ENCODE measurements around the gene EFTUD2.

The EFTUD2 gene

GRCh38 chr17:44879376-44879775 is 19.9 kb downstream of the EFTUD2 start:
- Histone ChIP-seq H3K4me1 (ENCODE audit: low read length) (no peaks in the 10 kb centered on the region), H3K9me3 (ENCODE audit: insufficient read depth, low read length) (no peaks in the 10 kb centered on the region), H3K9ac (ENCODE audit: low read length) (no peak overlapping the region), H4K20me1 (ENCODE audit: insufficient read depth, low read length) (no peaks in the 10 kb centered on the region), H3K79me2 (ENCODE audit: low read length) (no peaks in the 10 kb centered on the region), H3K4me2 (ENCODE audit: low read length) (no peak overlapping the region), H3K27ac (ENCODE audit: low read length) (no peak overlapping the region), H3K36me3 (replicated peaks; ENCODE audit: low read depth, low read length) (peaks cover 50% of the 10 kb centered on the region), H3K4me3 (ENCODE audit: low read length) (no peak overlapping the region), H2AFZ (ENCODE audit: low read depth, low read length) (no peak overlapping the region), H3K27me3 (ENCODE audit: low read depth, low read length) (no peaks in the 10 kb centered on the region)
- TF ChIP-seq EZH2phosphoT487 (IDR thresholded peaks at IDR 0.05; ENCODE audit: low read depth), result no peak
- TF ChIP-seq, protein P1, sequence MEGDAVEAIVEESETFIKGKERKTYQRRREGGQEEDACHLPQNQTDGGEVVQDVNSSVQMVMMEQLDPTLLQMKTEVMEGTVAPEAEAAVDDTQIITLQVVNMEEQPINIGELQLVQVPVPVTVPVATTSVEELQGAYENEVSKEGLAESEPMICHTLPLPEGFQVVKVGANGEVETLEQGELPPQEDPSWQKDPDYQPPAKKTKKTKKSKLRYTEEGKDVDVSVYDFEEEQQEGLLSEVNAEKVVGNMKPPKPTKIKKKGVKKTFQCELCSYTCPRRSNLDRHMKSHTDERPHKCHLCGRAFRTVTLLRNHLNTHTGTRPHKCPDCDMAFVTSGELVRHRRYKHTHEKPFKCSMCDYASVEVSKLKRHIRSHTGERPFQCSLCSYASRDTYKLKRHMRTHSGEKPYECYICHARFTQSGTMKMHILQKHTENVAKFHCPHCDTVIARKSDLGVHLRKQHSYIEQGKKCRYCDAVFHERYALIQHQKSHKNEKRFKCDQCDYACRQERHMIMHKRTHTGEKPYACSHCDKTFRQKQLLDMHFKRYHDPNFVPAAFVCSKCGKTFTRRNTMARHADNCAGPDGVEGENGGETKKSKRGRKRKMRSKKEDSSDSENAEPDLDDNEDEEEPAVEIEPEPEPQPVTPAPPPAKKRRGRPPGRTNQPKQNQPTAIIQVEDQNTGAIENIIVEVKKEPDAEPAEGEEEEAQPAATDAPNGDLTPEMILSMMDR (IDR thresholded peaks at IDR 0.05; ENCODE audit: low read depth, low read length), result no peak

- H3K4me1 ChIP-seq (ENCODE audit: low read length), result no peaks in the 10 kb centered on the region
- no peak overlapping the region for H3K4me3 ChIP-seq (ENCODE audit: low read length)
- peaks cover 53% of the 10 kb centered on the region for H3K36me3 ChIP-seq (replicated peaks; ENCODE audit: low read depth, low read length)
- no peaks in the 10 kb centered on the region for H3K27me3 ChIP-seq (ENCODE audit: low read depth, low read length)
- H3K9ac ChIP-seq (ENCODE audit: low read length), result no peak overlapping the region
- H3K9me3 ChIP-seq (ENCODE audit: insufficient read depth, low read length), result no peaks in the 10 kb centered on the region
- TF ChIP-seq, protein P1 (IDR thresholded peaks at IDR 0.05; ENCODE audit: low read depth, low read length), result peak; percentile 70
- no peak for TF ChIP-seq EZH2phosphoT487 (IDR thresholded peaks at IDR 0.05; ENCODE audit: low read depth)
- H3K27ac ChIP-seq (ENCODE audit: low read length), result no peak overlapping the region
- no peaks in the 10 kb centered on the region for H3K79me2 ChIP-seq (ENCODE audit: low read length)
- H3K4me2 ChIP-seq (ENCODE audit: low read length), result no peak overlapping the region
- H2AFZ ChIP-seq (ENCODE audit: low read depth, low read length), result no peak overlapping the region
- no peaks in the 10 kb centered on the region for H4K20me1 ChIP-seq (ENCODE audit: insufficient read depth, low read length)
Measured at GRCh38 chr17:44878627-44879221, 20.5 kb downstream of the EFTUD2 start.

GRCh38 chr17:44877121-44877520 is 22.1 kb downstream of the EFTUD2 start:
- Histone ChIP-seq H4K20me1 (ENCODE audit: insufficient read depth, low read length) (no peaks in the 10 kb centered on the region), H3K27ac (ENCODE audit: low read length) (no peak overlapping the region), H3K27me3 (ENCODE audit: low read depth, low read length) (no peaks in the 10 kb centered on the region), H3K79me2 (ENCODE audit: low read length) (no peaks in the 10 kb centered on the region), H3K4me3 (ENCODE audit: low read length) (no peak overlapping the region), H3K9me3 (ENCODE audit: insufficient read depth, low read length) (no peaks in the 10 kb centered on the region), H2AFZ (ENCODE audit: low read depth, low read length) (no peak overlapping the region), H3K4me2 (ENCODE audit: low read length) (no peak overlapping the region), H3K36me3 (replicated peaks; ENCODE audit: low read depth, low read length) (peaks cover 51% of the 10 kb centered on the region), H3K4me1 (ENCODE audit: low read length) (no peaks in the 10 kb centered on the region), H3K9ac (ENCODE audit: low read length) (no peak overlapping the region)
- TF ChIP-seq EZH2phosphoT487 (IDR thresholded peaks at IDR 0.05; ENCODE audit: low read depth), result no peak
- TF ChIP-seq, protein P1 (IDR thresholded peaks at IDR 0.05; ENCODE audit: low read depth, low read length), result no peak

GRCh38 chr17:44875761-44876160 is 23.5 kb downstream of the EFTUD2 start:
- H3K27ac ChIP-seq (ENCODE audit: low read length), result no peak overlapping the region
- H3K4me3 ChIP-seq (ENCODE audit: low read length), result no peak overlapping the region
- H2AFZ ChIP-seq (ENCODE audit: low read depth, low read length), result no peak overlapping the region
- no peaks in the 10 kb centered on the region for H3K27me3 ChIP-seq (ENCODE audit: low read depth, low read length)
- H3K4me2 ChIP-seq (ENCODE audit: low read length), result no peak overlapping the region
- no peaks in the 10 kb centered on the region for H3K9me3 ChIP-seq (ENCODE audit: insufficient read depth, low read length)
- peaks cover 52% of the 10 kb centered on the region for H3K36me3 ChIP-seq (replicated peaks; ENCODE audit: low read depth, low read length)
- H3K79me2 ChIP-seq (ENCODE audit: low read length), result no peaks in the 10 kb centered on the region
- no peaks in the 10 kb centered on the region for H3K4me1 ChIP-seq (ENCODE audit: low read length)
- no peaks in the 10 kb centered on the region for H4K20me1 ChIP-seq (ENCODE audit: insufficient read depth, low read length)
- no peak overlapping the region for H3K9ac ChIP-seq (ENCODE audit: low read length)
- TF ChIP-seq EZH2phosphoT487 (IDR thresholded peaks at IDR 0.05; ENCODE audit: low read depth), result no peak
- TF ChIP-seq, protein P1 (IDR thresholded peaks at IDR 0.05; ENCODE audit: low read depth, low read length), result no peak

All from OCI-LY3 (cell line).